NT2/D1 (cell line): ENCODE results near the gene PDS5A.

Experiments used
- SUZ12 ChIP-seq: IDR thresholded peaks from 2 replicates; pipeline ENCODE4 v1.6.1; 2011; ENCODE audit not compliant: insufficient read length, insufficient read depth; ENCODE audit errors: extremely low read depth
- YY1 ChIP-seq: IDR thresholded peaks from 2 replicates; pipeline ENCODE4 v1.6.1; 2011; ENCODE audit not compliant: insufficient read length, insufficient read depth

GRCh38 chr4:39888541-39888940, 89.2 kb downstream of the PDS5A start:
- no peak for TF ChIP-seq YY1
- no peak for TF ChIP-seq SUZ12
